NCI-H1436 treated with DMSO at 0.1 percent for 48 hours (cell line): Measurements from ENCODE around the gene MRPL55.

ENCODE experiments used
- DNase-seq: peaks from one replicate; lab custom pipeline; 2025; lab: John Stamatoyannopoulos, UW

Gene MRPL55

GRCh38 chr1:228068359-228068758 is 40.7 kb downstream of the MRPL55 start:
- DNase-seq = no peak

- no peak for DNase-seq
Measured at GRCh38 chr1:228066891-228067654, 42.0 kb downstream of the MRPL55 start.

- DNase-seq = no peak
Measured at GRCh38 chr1:228066416-228066815, 42.7 kb downstream of the MRPL55 start.

GRCh38 chr1:228065543-228066347 is 43.4 kb downstream of the MRPL55 start:
- no peak for DNase-seq

- DNase-seq = no peak
Measured at GRCh38 chr1:228064741-228065542, 44.2 kb downstream of the MRPL55 start.

- DNase-seq = no peak
Measured at GRCh38 chr1:228064296-228064695, 44.8 kb downstream of the MRPL55 start.

- no peak for DNase-seq
Measured at GRCh38 chr1:228063251-228064191, 45.6 kb downstream of the MRPL55 start.

- DNase-seq = no peak
Measured at GRCh38 chr1:228062812-228063211, 46.3 kb downstream of the MRPL55 start.

- no peak for DNase-seq
Measured at GRCh38 chr1:228062085-228062791, 46.9 kb downstream of the MRPL55 start.

- DNase-seq = no peak
Measured at GRCh38 chr1:228061411-228062084, 47.6 kb downstream of the MRPL55 start.

- DNase-seq = no peak
Measured at GRCh38 chr1:228060458-228061190, 48.5 kb downstream of the MRPL55 start.

GRCh38 chr1:228059634-228060457 is 49.3 kb downstream of the MRPL55 start:
- peak; percentile 90 for DNase-seq

GRCh38 chr1:228058949-228059633 is 50.0 kb downstream of the MRPL55 start:
- peak; percentile 89 for DNase-seq

- no peak for DNase-seq
Measured at GRCh38 chr1:228058172-228058948, 50.7 kb downstream of the MRPL55 start.
